ENCODE results near the gene GRM7.

GRM7 gene

GRCh38 chr3:6985848-6986247, 124.9 kb downstream of the GRM7 start:
- no peak for DNase-seq

GRCh38 chr3:6989608-6990291, 128.8 kb downstream of the GRM7 start:
- no peak for DNase-seq

GRCh38 chr3:6994081-6994668, 133.3 kb downstream of the GRM7 start:
- DNase-seq = no peak

- no peak for DNase-seq
These were observed 139.6 kb downstream of the GRM7 start for GRCh38 chr3:7000501-7000900.

GRCh38 chr3:7001370-7001769, 140.5 kb downstream of the GRM7 start:
- DNase-seq = no peak

GRCh38 chr3:7015683-7016440, 154.9 kb downstream of the GRM7 start:
- DNase-seq = no peak

- no peak for DNase-seq
These were observed 164.8 kb downstream of the GRM7 start for GRCh38 chr3:7025581-7026300.

GRCh38 chr3:7029562-7029961, 168.6 kb downstream of the GRM7 start:
- DNase-seq = no peak

- DNase-seq = no peak
These were observed 177.5 kb downstream of the GRM7 start for GRCh38 chr3:7038394-7038793.

- DNase-seq = no peak
These were observed 201.8 kb downstream of the GRM7 start for GRCh38 chr3:7062714-7063113.

- DNase-seq = no peak
These were observed 209.5 kb downstream of the GRM7 start for GRCh38 chr3:7070461-7070860.

- no peak for DNase-seq
These were observed 213.3 kb downstream of the GRM7 start for GRCh38 chr3:7074217-7074616.

GRCh38 chr3:7075117-7075516, 214.2 kb downstream of the GRM7 start:
- DNase-seq = no peak

GRCh38 chr3:7075901-7076300, 215.0 kb downstream of the GRM7 start:
- DNase-seq = no peak

GRCh38 chr3:7082244-7082643, 221.3 kb downstream of the GRM7 start:
- no peak for DNase-seq

GRCh38 chr3:7086417-7086816, 225.5 kb downstream of the GRM7 start:
- no peak for DNase-seq

GRCh38 chr3:7095116-7095515, 234.2 kb downstream of the GRM7 start:
- DNase-seq = no peak

- no peak for DNase-seq
These were observed 239.2 kb downstream of the GRM7 start for GRCh38 chr3:7100136-7100535.

GRCh38 chr3:7106635-7107034, 245.7 kb downstream of the GRM7 start:
- no peak for DNase-seq

GRCh38 chr3:7112523-7113056, 251.7 kb downstream of the GRM7 start:
- no peak for DNase-seq

- no peak for DNase-seq
These were observed 283.9 kb downstream of the GRM7 start for GRCh38 chr3:7144697-7145308.

- DNase-seq = no peak
These were observed 285.6 kb downstream of the GRM7 start for GRCh38 chr3:7146529-7146928.

- DNase-seq = no peak
These were observed 297.6 kb downstream of the GRM7 start for GRCh38 chr3:7158516-7158915.
